Suprapubic skin (tissue), 4 donors: ENCODE results near the gene UBALD1. TPM values are rescaled to one million over a fixed set of nuclear protein-coding genes. Genes with fewer than 3 reads are reported as not detected.

Source experiments
- DNase-seq, 2 donors: peaks; one replicate each; pipeline ENCODE4 v3.0.0-alpha.2; 2019; ENCODE audit warnings: low spot score in 2 of 2
- H3K27ac ChIP-seq: fragments of 200-600 bp; sonication (generic); one replicate; pipeline ENCODE4 v1.5.1; 2019
- H3K27me3 ChIP-seq: fragments of 200-600 bp; sonication (generic); one replicate; pipeline ENCODE4 v1.5.1; 2019
- H3K36me3 ChIP-seq: fragments of 200-600 bp; sonication (generic); one replicate; pipeline ENCODE4 v1.5.1; 2019
- H3K4me1 ChIP-seq: fragments of 200-600 bp; sonication (generic); one replicate; pipeline ENCODE4 v1.5.1; 2019
- H3K4me3 ChIP-seq: fragments of 200-600 bp; sonication (generic); one replicate; pipeline ENCODE4 v1.5.1; 2019; ENCODE audit warnings: mild to moderate bottlenecking
- H3K9me3 ChIP-seq: fragments of 200-600 bp; sonication (generic); one replicate; pipeline ENCODE4 v1.5.1; 2019
- CTCF ChIP-seq, 2 donors: fragments of 200-600 bp in 1 of 2; fragments of 450-650 bp in 1 of 2; sonication (generic) in 1 of 2; IDR thresholded peaks; one replicate each; pipeline ENCODE4 v1.5.1; 2016 to 2019; ENCODE audit warnings: antibody characterized with exemption in 2 of 2, mild to moderate bottlenecking in 1 of 2, moderate library complexity in 1 of 2
- EP300 ChIP-seq: sonication (generic); formaldehyde crosslinking; IDR thresholded peaks from one replicate; pipeline ENCODE4 v1.6.1; 2017; ENCODE audit warnings: antibody characterized with exemption
- POLR2A ChIP-seq, 2 donors: fragments of 450-650 bp; IDR thresholded peaks; one replicate each; pipeline ENCODE4 v1.6.1; 2017; ENCODE audit warnings: antibody characterized with exemption in 2 of 2, mild to moderate bottlenecking in 2 of 2, moderate library complexity in 2 of 2
- POLR2AphosphoS5 ChIP-seq, 3 donors: sonication (generic); formaldehyde crosslinking; IDR thresholded peaks; one replicate each; pipeline ENCODE4 v1.6.1; 2017; ENCODE audit warnings: antibody characterized with exemption in 3 of 3
- WGBS: methylation state at CpG from one replicate; pipeline ENCODE4 v1.1.5; 2018; 5-methylcytosine and 5-hydroxymethylcytosine counted together
- total RNA-seq, 4 donors: library from RNA; depleted of rRNA; stranded (reverse); fragments of >200 nt; gene quantifications; one replicate each; pipeline ENCODE4 v1.1.0, GENCODE V29; 2016

UBALD1 gene
- total RNA-seq, 4 donors from 2014 or later, result 11.5 to 29.7 (median 15.2) TPM

- DNase-seq, result no peak
- Histone ChIP-seq H3K4me1 (peaks cover 24% of the 10 kb centered on the region), H3K9me3 (no peaks in the 10 kb centered on the region), H3K36me3 (no peaks in the 10 kb centered on the region), H3K27me3 (no peaks in the 10 kb centered on the region), H3K27ac (no peak overlapping the region), H3K4me3 (peak overlapping the region; percentile 100)
- 62% methylated on average over 6 of the region's 6 CpGs for WGBS
- TF ChIP-seq EP300 (no peak), POLR2AphosphoS5 (IDR thresholded peaks at IDR 0.05) (no peak), CTCF (IDR thresholded peaks at IDR 0.05) (no peak), POLR2A (IDR thresholded peaks at IDR 0.05) (no peak)
These were observed 11.7 kb upstream of the UBALD1 start for GRCh38 chr16:4626396-4626795.

- WGBS, result 10% methylated on average over 11 of the region's 11 CpGs
- H3K4me1 ChIP-seq, result peaks cover 24% of the 10 kb centered on the region
- H3K36me3 ChIP-seq, result no peaks in the 10 kb centered on the region
- peak overlapping the region; percentile 100 for H3K4me3 ChIP-seq
- TF ChIP-seq POLR2AphosphoS5 (IDR thresholded peaks at IDR 0.05) (no peak), EP300 (no peak), CTCF (IDR thresholded peaks at IDR 0.05) (no peak), POLR2A (IDR thresholded peaks at IDR 0.05) (no peak)
- H3K27ac ChIP-seq, result peak overlapping the region; percentile 95
- H3K9me3 ChIP-seq, result no peaks in the 10 kb centered on the region
- no peak for DNase-seq
- H3K27me3 ChIP-seq, result no peaks in the 10 kb centered on the region
These were observed 11.0 kb upstream of the UBALD1 start for GRCh38 chr16:4625560-4626159.

- H3K36me3 ChIP-seq, result no peaks in the 10 kb centered on the region
- DNase-seq, result peak in 1 of 2 donors; percentile 87
- no peaks in the 10 kb centered on the region for H3K27me3 ChIP-seq
- H3K4me1 ChIP-seq, result peaks cover 24% of the 10 kb centered on the region
- no peaks in the 10 kb centered on the region for H3K9me3 ChIP-seq
- WGBS, result 0% methylated on average over 17 of the region's 80 CpGs
- TF ChIP-seq EP300 (no peak), POLR2A (IDR thresholded peaks at IDR 0.05) (peak in 1 of 2 donors; percentile 92), POLR2AphosphoS5 (IDR thresholded peaks at IDR 0.05) (no peak), CTCF (IDR thresholded peaks at IDR 0.05) (no peak)
- H3K4me3 ChIP-seq, result peak overlapping the region; percentile 100
- peak overlapping the region; percentile 95 for H3K27ac ChIP-seq
These were observed 10.3 kb upstream of the UBALD1 start for GRCh38 chr16:4624827-4625559.

GRCh38 chr16:4624015-4624826 lies 9.5 kb upstream of the UBALD1 start, which contains the start of gene MGRN1:
Gene MGRN1 (plus strand): TSS chr16:4624826. CDS start chr16:4624961, 135 bp downstream.
- H3K27ac ChIP-seq, result peak within 1 kb of the TSS; percentile 95
- DNase-seq, result peak; percentile 94 to 95
- TF ChIP-seq CTCF (IDR thresholded peaks at IDR 0.05), result peak; percentile 85 to 87
- no peak for TF ChIP-seq POLR2A (IDR thresholded peaks at IDR 0.05)
- TF ChIP-seq EP300, result no peak
- peak in 1 of 3 donors; percentile 67 for TF ChIP-seq POLR2AphosphoS5 (IDR thresholded peaks at IDR 0.05)
- H3K9me3 ChIP-seq, result no peaks in the 10 kb centered on the region
- no peaks in the 10 kb centered on the region for H3K27me3 ChIP-seq
- H3K4me3 ChIP-seq, result peak within 1 kb of the TSS; percentile 100
- no peaks in the 10 kb centered on the region for H3K36me3 ChIP-seq
- WGBS, result 12% methylated on average over 20 of the region's 42 CpGs
- peaks cover 24% of the 10 kb centered on the region for H3K4me1 ChIP-seq
